ENCODE measurements around the gene CHD2. TPM values are rescaled to one million over a fixed set of nuclear protein-coding genes. Genes with fewer than 3 reads are reported as not detected.

Gene CHD2
- total RNA-seq, 1 experiment from 2014 or later, result 63.3 TPM

DNA sequence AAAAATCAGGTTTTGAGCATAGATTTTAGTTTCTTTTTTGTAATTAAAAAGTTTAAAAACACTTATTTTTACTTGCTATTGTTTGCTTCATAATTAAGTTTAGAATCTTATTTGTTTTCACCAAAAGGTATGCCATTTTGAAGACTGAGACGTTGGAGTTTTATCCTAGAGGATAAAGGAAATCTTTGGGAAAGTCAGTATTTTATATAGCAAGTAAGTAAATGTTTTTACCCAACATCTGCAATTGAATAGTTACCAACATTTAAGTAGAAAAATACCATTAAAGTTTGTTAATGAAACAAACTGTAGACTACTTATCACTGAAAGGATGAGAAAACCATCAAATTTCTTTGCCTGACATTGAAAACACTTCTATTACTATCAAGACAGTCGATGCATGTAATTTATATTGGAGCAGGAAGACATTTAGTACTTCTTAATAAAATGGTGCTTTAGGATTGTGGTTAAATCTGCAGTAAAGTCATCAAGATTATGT, 14.0 kb upstream of the CHD2 start:
- no peak overlapping the region for H2BK5ac ChIP-seq (ENCODE audit: insufficient read length, low read length)
- TF ChIP-seq, protein P1, sequence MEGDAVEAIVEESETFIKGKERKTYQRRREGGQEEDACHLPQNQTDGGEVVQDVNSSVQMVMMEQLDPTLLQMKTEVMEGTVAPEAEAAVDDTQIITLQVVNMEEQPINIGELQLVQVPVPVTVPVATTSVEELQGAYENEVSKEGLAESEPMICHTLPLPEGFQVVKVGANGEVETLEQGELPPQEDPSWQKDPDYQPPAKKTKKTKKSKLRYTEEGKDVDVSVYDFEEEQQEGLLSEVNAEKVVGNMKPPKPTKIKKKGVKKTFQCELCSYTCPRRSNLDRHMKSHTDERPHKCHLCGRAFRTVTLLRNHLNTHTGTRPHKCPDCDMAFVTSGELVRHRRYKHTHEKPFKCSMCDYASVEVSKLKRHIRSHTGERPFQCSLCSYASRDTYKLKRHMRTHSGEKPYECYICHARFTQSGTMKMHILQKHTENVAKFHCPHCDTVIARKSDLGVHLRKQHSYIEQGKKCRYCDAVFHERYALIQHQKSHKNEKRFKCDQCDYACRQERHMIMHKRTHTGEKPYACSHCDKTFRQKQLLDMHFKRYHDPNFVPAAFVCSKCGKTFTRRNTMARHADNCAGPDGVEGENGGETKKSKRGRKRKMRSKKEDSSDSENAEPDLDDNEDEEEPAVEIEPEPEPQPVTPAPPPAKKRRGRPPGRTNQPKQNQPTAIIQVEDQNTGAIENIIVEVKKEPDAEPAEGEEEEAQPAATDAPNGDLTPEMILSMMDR (conservative IDR thresholded peaks at IDR 0.05), result no peak
- H3K18ac ChIP-seq (ENCODE audit: insufficient read length, low read depth, low read length), result no peak overlapping the region
- H2BK120ac ChIP-seq (ENCODE audit: low read depth, low read length, poor library complexity, severe bottlenecking), result no peak overlapping the region
- H4K20me1 ChIP-seq (ENCODE audit: control insufficient read depth, insufficient read depth, insufficient read length), result no peaks in the 10 kb centered on the region
- H2AK5ac ChIP-seq (ENCODE audit: insufficient read length, low read length), result no peak overlapping the region
- peaks cover 4% of the 10 kb centered on the region for H3K23me2 ChIP-seq (ENCODE audit: insufficient read length, low read depth, low read length, poor library complexity, severe bottlenecking)
- no peak overlapping the region for H3K23ac ChIP-seq (ENCODE audit: insufficient read length, low read depth, low read length)
- no peak overlapping the region for H2AFZ ChIP-seq (ENCODE audit: low read length)
- no peaks in the 10 kb centered on the region for H3K9me3 ChIP-seq (ENCODE audit: control insufficient read depth, low read depth, low read length)
- H3K27ac ChIP-seq (ENCODE audit: insufficient read length, low read depth, low read length), result no peak overlapping the region
- H3K4me3 Mint-ChIP-seq, result peak overlapping the region; percentile 66 to 89; a peak in 4 of 5 replicates
- H2BK15ac ChIP-seq (ENCODE audit: low read depth, low read length), result no peak overlapping the region
- no peak overlapping the region for H4K91ac ChIP-seq (ENCODE audit: insufficient read length, low read depth, low read length)
- no peak overlapping the region for H3K14ac ChIP-seq (ENCODE audit: insufficient read depth, low read length)
- H3T11ph ChIP-seq (ENCODE audit: low read length), result no peak overlapping the region
- H2BK12ac ChIP-seq (ENCODE audit: insufficient read length, low read depth, low read length), result no peak overlapping the region
- H3K36me3 Mint-ChIP-seq (ENCODE audit: insufficient read depth in 1 of 3, low read depth in 3 of 3), result peaks cover 60 to 75% (median 70%) of the 10 kb centered on the region in 3 experiments
- H3K9ac ChIP-seq (ENCODE audit: extremely low read depth, insufficient read length, low read length), result no peak overlapping the region
- H3K4me1 ChIP-seq (ENCODE audit: insufficient read depth, low read length), result no peaks in the 10 kb centered on the region
- H3K9me3 Mint-ChIP-seq, result peaks cover 4% of the 10 kb centered on the region in 2 experiments; a peak in 3 of 5 replicates
- H4K5ac ChIP-seq (ENCODE audit: insufficient read length, low read depth, low read length), result no peak overlapping the region
- no peak overlapping the region for H3K4me2 ChIP-seq (ENCODE audit: insufficient read depth, insufficient read length, low read length)
- H3K79me1 ChIP-seq (ENCODE audit: insufficient read depth, low read depth, low read length, poor library complexity, severe bottlenecking), result no peaks in the 10 kb centered on the region
- H3K79me2 ChIP-seq (ENCODE audit: insufficient read depth, low read length), result peaks cover 28% of the 10 kb centered on the region; the same call in 1 of the 2 replicates
- no peaks in the 10 kb centered on the region for H3K27me3 Mint-ChIP-seq (ENCODE audit: low read depth)
- no peak for DNase-seq
- H3K4ac ChIP-seq (ENCODE audit: low read depth, low read length), result no peak overlapping the region
- WGBS (ENCODE audit: extremely low coverage, insufficient read length, low lambda C conversion rate), result no CpG with 5 or more reads among the region's 2 CpGs
- H3K27me3 ChIP-seq (ENCODE audit: insufficient read depth, low read length), result no peaks in the 10 kb centered on the region
- H3K27ac Mint-ChIP-seq, result peak overlapping the region in 2 of 3 experiments; percentile 51 to 98; a peak in 3 of 7 replicates
- no peak overlapping the region for H2BK20ac ChIP-seq (ENCODE audit: low read depth, low read length, poor library complexity, severe bottlenecking)
- no peak overlapping the region for H3K56ac ChIP-seq (ENCODE audit: insufficient read length, low read depth, low read length)
- H4K8ac ChIP-seq (replicated peaks; ENCODE audit: insufficient read length, low read depth, low read length), result no peak overlapping the region
- H3K4me1 Mint-ChIP-seq, result peaks cover 35 to 38% of the 10 kb centered on the region in 2 experiments

Measured in H9 (cell line).